Measurements from ENCODE around the gene THSD7B. TPM values are rescaled to one million over a fixed set of nuclear protein-coding genes. Genes with fewer than 3 reads are reported as not detected.

Gene THSD7B
- total RNA-seq, 1 donor from 2014 or later, result 9.8 TPM

DNA sequence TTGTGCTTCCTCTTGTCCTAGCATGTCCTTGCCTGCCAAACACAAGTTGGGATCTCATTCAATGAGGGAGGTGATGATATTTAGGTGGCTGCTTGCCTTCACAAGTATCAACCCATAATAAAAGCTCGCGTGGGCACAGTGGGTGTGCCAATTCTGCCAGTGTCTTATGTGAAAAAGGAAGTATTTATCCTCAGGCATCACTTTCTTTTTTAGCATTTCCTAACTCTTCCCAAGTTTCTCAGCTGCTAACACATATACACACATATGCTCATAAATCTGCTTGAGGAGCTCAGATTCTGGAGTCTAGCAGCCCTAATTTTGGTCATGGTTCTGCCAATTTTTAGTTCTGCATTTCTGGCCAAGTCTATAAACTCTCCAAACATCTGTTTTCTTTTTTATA is 879.4 kb downstream of the THSD7B start:
- TF ChIP-seq, protein P1, sequence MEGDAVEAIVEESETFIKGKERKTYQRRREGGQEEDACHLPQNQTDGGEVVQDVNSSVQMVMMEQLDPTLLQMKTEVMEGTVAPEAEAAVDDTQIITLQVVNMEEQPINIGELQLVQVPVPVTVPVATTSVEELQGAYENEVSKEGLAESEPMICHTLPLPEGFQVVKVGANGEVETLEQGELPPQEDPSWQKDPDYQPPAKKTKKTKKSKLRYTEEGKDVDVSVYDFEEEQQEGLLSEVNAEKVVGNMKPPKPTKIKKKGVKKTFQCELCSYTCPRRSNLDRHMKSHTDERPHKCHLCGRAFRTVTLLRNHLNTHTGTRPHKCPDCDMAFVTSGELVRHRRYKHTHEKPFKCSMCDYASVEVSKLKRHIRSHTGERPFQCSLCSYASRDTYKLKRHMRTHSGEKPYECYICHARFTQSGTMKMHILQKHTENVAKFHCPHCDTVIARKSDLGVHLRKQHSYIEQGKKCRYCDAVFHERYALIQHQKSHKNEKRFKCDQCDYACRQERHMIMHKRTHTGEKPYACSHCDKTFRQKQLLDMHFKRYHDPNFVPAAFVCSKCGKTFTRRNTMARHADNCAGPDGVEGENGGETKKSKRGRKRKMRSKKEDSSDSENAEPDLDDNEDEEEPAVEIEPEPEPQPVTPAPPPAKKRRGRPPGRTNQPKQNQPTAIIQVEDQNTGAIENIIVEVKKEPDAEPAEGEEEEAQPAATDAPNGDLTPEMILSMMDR (conservative IDR thresholded peaks at IDR 0.05), result no peak
- DNase-seq (ENCODE audit: extremely low spot score, unreplicated experiment), result no peak
- no peak overlapping the region for H3K27ac Mint-ChIP-seq

DNA sequence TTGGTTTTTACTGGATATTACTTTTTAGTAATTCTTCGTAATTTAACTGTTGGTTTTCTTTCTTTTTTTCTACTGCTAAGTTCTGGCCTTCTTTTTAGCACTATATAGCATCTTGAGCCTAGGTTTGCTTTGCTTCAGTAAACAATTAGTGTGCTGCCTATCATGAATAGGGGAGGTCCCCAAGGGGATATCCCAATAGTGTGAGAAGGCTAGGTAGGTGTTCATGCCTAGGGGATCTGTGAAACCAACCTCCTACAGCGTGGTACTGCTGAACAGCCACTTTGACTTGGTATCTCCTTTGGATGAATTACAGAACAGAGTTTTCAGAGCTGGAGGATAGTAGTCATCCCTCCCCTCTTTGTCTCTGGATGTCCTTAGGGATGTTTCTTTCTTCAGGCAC is 888.7 kb downstream of the THSD7B start:
- no peaks in the 10 kb centered on the region for H3K27me3 Mint-ChIP-seq
- no peaks in the 10 kb centered on the region for H3K4me1 Mint-ChIP-seq (ENCODE audit: unreplicated experiment)
- no peaks in the 10 kb centered on the region for H3K9me3 Mint-ChIP-seq
- no peak for DNase-seq (ENCODE audit: extremely low spot score, unreplicated experiment)
- H3K36me3 Mint-ChIP-seq, result no peaks in the 10 kb centered on the region
- H3K27ac Mint-ChIP-seq, result no peak overlapping the region
- H3K4me3 Mint-ChIP-seq, result no peak overlapping the region
- TF ChIP-seq, protein P1 (conservative IDR thresholded peaks at IDR 0.05), result no peak

More for the DNA sequence above, 879.4 kb downstream of the THSD7B start:
- Mint-ChIP-seq H3K4me3 (no peak overlapping the region), H3K36me3 (no peaks in the 10 kb centered on the region), H3K27me3 (no peaks in the 10 kb centered on the region), H3K4me1 (ENCODE audit: unreplicated experiment) (no peaks in the 10 kb centered on the region), H3K9me3 (no peaks in the 10 kb centered on the region)

GRCh38 chr2:137655814-137656213 is 890.5 kb downstream of the THSD7B start:
- Mint-ChIP-seq H3K4me3 (no peak overlapping the region), H3K27ac (no peak overlapping the region)
- TF ChIP-seq, protein P1 (conservative IDR thresholded peaks at IDR 0.05), result no peak

GRCh38 chr2:137658433-137658832 is 893.1 kb downstream of the THSD7B start:
- Mint-ChIP-seq H3K27ac (no peak overlapping the region), H3K27me3 (no peaks in the 10 kb centered on the region)

More at GRCh38 chr2:137655814-137656213, 890.5 kb downstream of the THSD7B start:
- H3K36me3 Mint-ChIP-seq, result no peaks in the 10 kb centered on the region
- H3K27me3 Mint-ChIP-seq, result no peaks in the 10 kb centered on the region
- DNase-seq (ENCODE audit: extremely low spot score, unreplicated experiment), result no peak
- H3K4me1 Mint-ChIP-seq (ENCODE audit: unreplicated experiment), result no peaks in the 10 kb centered on the region
- H3K9me3 Mint-ChIP-seq, result no peaks in the 10 kb centered on the region

DNA sequence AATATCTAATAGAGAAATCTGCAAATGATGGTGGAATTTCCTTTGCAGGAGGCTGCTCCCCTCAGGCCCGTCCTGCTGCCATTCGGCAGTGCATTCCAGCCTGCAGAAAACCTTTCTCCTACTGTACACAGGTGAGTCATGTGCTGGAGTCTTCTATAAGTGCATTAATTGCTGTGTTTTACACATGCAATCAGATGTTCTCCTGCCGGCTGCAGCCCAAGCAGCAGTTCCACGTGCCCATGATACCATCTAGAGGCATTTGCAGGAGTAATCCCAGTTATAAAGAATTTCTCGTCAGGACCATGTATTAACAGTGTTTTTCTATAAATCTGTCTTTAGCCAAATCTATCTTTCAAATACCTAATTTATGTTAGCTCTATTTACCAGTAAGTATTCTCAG is 894.3 kb downstream of the THSD7B start:
- H3K4me3 Mint-ChIP-seq, result no peak overlapping the region
- DNase-seq (ENCODE audit: extremely low spot score, unreplicated experiment), result no peak
- peaks cover 3% of the 10 kb centered on the region for H3K9me3 Mint-ChIP-seq
- no peaks in the 10 kb centered on the region for H3K4me1 Mint-ChIP-seq (ENCODE audit: unreplicated experiment)
- no peaks in the 10 kb centered on the region for H3K27me3 Mint-ChIP-seq
- TF ChIP-seq, protein P1 (conservative IDR thresholded peaks at IDR 0.05), result peak; percentile 34
- no peak overlapping the region for H3K27ac Mint-ChIP-seq
- no peaks in the 10 kb centered on the region for H3K36me3 Mint-ChIP-seq

More at GRCh38 chr2:137658433-137658832, 893.1 kb downstream of the THSD7B start:
- H3K36me3 Mint-ChIP-seq, result no peaks in the 10 kb centered on the region
- no peaks in the 10 kb centered on the region for H3K4me1 Mint-ChIP-seq (ENCODE audit: unreplicated experiment)
- TF ChIP-seq, protein P1 (conservative IDR thresholded peaks at IDR 0.05), result no peak
- H3K4me3 Mint-ChIP-seq, result no peak overlapping the region
- peaks cover 3% of the 10 kb centered on the region for H3K9me3 Mint-ChIP-seq
- no peak for DNase-seq (ENCODE audit: extremely low spot score, unreplicated experiment)

GRCh38 chr2:137670111-137670510 is 904.8 kb downstream of the THSD7B start:
- Mint-ChIP-seq H3K4me1 (ENCODE audit: unreplicated experiment) (no peaks in the 10 kb centered on the region), H3K36me3 (no peaks in the 10 kb centered on the region), H3K9me3 (peaks cover 4% of the 10 kb centered on the region), H3K4me3 (no peak overlapping the region), H3K27me3 (no peaks in the 10 kb centered on the region), H3K27ac (no peak overlapping the region)
- DNase-seq (ENCODE audit: extremely low spot score, unreplicated experiment), result no peak
- TF ChIP-seq, protein P1 (conservative IDR thresholded peaks at IDR 0.05), result no peak

Data from type B pancreatic cell (in vitro differentiated cells).